CD14-positive monocyte (primary cell): Measurements from ENCODE around the gene RIMS1. TPM values are rescaled to one million over a fixed set of nuclear protein-coding genes. Genes with fewer than 3 reads are reported as not detected.

Experiments used
- DNase-seq, 3 donors: peaks; one replicate each; pipeline ENCODE4 v3.0.0-alpha.2; 2011 to 2022
- H2AFZ ChIP-seq: 2 replicates; pipeline ENCODE4 v1.6.0; 2012; ENCODE audit warnings: mild to moderate bottlenecking, low read depth, low read length, inconsistent platforms; ENCODE audit not compliant: insufficient read depth, poor library complexity, severe bottlenecking
- H3K27ac ChIP-seq, 2 donors: 1 replicate in 1 of 2; 2 replicates in 1 of 2; pipeline ENCODE4 v1.5.1; 2012 to 2013; ENCODE audit warnings: low read length in 2 of 2, control low read depth in 1 of 2, inconsistent platforms in 1 of 2, low read depth in 1 of 2, mild to moderate bottlenecking in 1 of 2
- H3K27me3 ChIP-seq, 2 donors: one replicate each; pipeline versions ENCODE4 v1.6.0 to v1.6.1; 2011 to 2013; ENCODE audit warnings: low read length in 2 of 2; ENCODE audit not compliant: control insufficient read depth in 2 of 2, insufficient read depth in 2 of 2
- H3K36me3 ChIP-seq, 2 donors: replicated peaks in 1 of 2; 1 replicate in 1 of 2; 2 replicates in 1 of 2; pipeline versions ENCODE4 v1.5.1 to v1.6.1; 2012 to 2013; ENCODE audit warnings: low read length in 2 of 2, control low read depth in 1 of 2, inconsistent platforms in 1 of 2, mild to moderate bottlenecking in 1 of 2; ENCODE audit not compliant: insufficient read depth in 2 of 2, control insufficient read depth in 1 of 2
- H3K4me1 ChIP-seq, 2 donors: 1 replicate in 1 of 2; 2 replicates in 1 of 2; pipeline versions ENCODE4 v1.5.1 to v1.6.1; 2012 to 2013; ENCODE audit warnings: low read length in 2 of 2, control low read depth in 1 of 2, inconsistent platforms in 1 of 2, mild to moderate bottlenecking in 1 of 2, moderate library complexity in 1 of 2; ENCODE audit not compliant: insufficient read depth in 2 of 2, control insufficient read depth in 1 of 2
- H3K4me2 ChIP-seq: replicated peaks from 2 replicates; pipeline ENCODE3; 2012; ENCODE audit warnings: low read length, moderate library complexity, mild to moderate bottlenecking; ENCODE audit not compliant: poor library complexity, severe bottlenecking; ENCODE audit errors: extremely low read depth
- H3K4me3 ChIP-seq, 3 experiments: fragments of 200-600 bp in 1 of 3; sonication (generic) in 1 of 3; replicated peaks in 1 of 3; 1 replicate in 2 of 3; 2 replicates in 1 of 3; pipeline ENCODE4 v1.5.1; 2011 to 2013; ENCODE audit warnings: low read length in 3 of 3, mild to moderate bottlenecking in 3 of 3, control low read depth in 2 of 3, low read depth in 2 of 3, inconsistent platforms in 1 of 3, moderate library complexity in 1 of 3
- H3K79me2 ChIP-seq: 2 replicates; pipeline ENCODE4 v1.6.0; 2012; ENCODE audit warnings: mild to moderate bottlenecking, control low read depth, inconsistent platforms, low read length, moderate library complexity; ENCODE audit not compliant: insufficient read depth
- H3K9ac ChIP-seq: 2 replicates; pipeline ENCODE4 v1.6.0; 2017; ENCODE audit warnings: low read length, mild to moderate bottlenecking; ENCODE audit not compliant: insufficient read depth, poor library complexity, severe bottlenecking
- H3K9me3 ChIP-seq, 2 donors: replicated peaks in 1 of 2; 1 replicate in 1 of 2; 2 replicates in 1 of 2; pipeline versions ENCODE4 v1.5.1 to v1.6.1; 2012 to 2013; ENCODE audit warnings: low read length in 2 of 2, control low read depth in 1 of 2; ENCODE audit not compliant: control insufficient read depth in 1 of 2, insufficient read depth in 1 of 2
- H4K20me1 ChIP-seq: 2 replicates; pipeline ENCODE4 v1.6.0; 2012; ENCODE audit warnings: mild to moderate bottlenecking, low read length, control low read depth, moderate library complexity; ENCODE audit not compliant: insufficient read depth
- H3K27ac Mint-ChIP-seq, 7 donors: one replicate each; pipeline ENCODE4 v1.8.0; 2020; ENCODE audit warnings: mild to moderate bottlenecking in 7 of 7, mixed read lengths in 7 of 7, moderate library complexity in 6 of 7, inconsistent platforms in 2 of 7
- H3K27me3 Mint-ChIP-seq, 3 donors: one replicate each; pipeline ENCODE4 v1.8.0; 2021 to 2022; ENCODE audit warnings: low read depth in 3 of 3, mild to moderate bottlenecking in 3 of 3, mixed read lengths in 3 of 3, moderate library complexity in 3 of 3, inconsistent platforms in 1 of 3
- H3K36me3 Mint-ChIP-seq, 2 donors: one replicate each; pipeline ENCODE4 v1.8.0; 2020; ENCODE audit warnings: mixed read lengths in 2 of 2, inconsistent platforms in 1 of 2, mild to moderate bottlenecking in 1 of 2
- H3K4me1 Mint-ChIP-seq: one replicate; pipeline ENCODE4 v1.8.0; 2020; ENCODE audit warnings: mild to moderate bottlenecking, mixed read lengths
- H3K4me3 Mint-ChIP-seq, 2 donors: one replicate each; pipeline ENCODE4 v1.8.0; 2020; ENCODE audit warnings: mild to moderate bottlenecking in 2 of 2, mixed read lengths in 2 of 2, moderate library complexity in 1 of 2
- H3K9me3 Mint-ChIP-seq, 7 donors: one replicate each; pipeline ENCODE4 v1.8.0; 2020 to 2022; ENCODE audit warnings: mixed read lengths in 7 of 7, mild to moderate bottlenecking in 6 of 7, moderate library complexity in 6 of 7, inconsistent platforms in 2 of 7
- CTCF ChIP-seq: fragments of 200-600 bp; IDR thresholded peaks from one replicate; pipeline ENCODE4 v1.8.0; 2022; ENCODE audit warnings: antibody characterized with exemption, mild to moderate bottlenecking
- WGBS: methylation state at CpG from one replicate; pipeline ENCODE4 v1.1.5; 2013; ENCODE audit warnings: missing lambda C conversion rate; ENCODE audit not compliant: insufficient coverage; 5-methylcytosine and 5-hydroxymethylcytosine counted together
- intact Hi-C, 2 donors: fragments of 100-400 bp; cut with micrococcal nuclease; formaldehyde crosslinking; loops; one replicate each; pipeline versions ENCODE4 v1.15.0 to v1.15.1; 2023
- polyA plus RNA-seq, 3 donors: library from polyadenylated mRNA; depleted of rRNA in 1 of 3; unstranded in 2 of 3; stranded (reverse) in 1 of 3; fragments of 300-500 nt in 2 of 3; fragments of >200 nt in 1 of 3; fragmentation: Illumina TruSeq in 2 of 3; gene quantifications; 1 replicate in 2 of 3; 2 replicates in 1 of 3; pipeline ENCODE4 v1.2.3, GENCODE V29; 2012 to 2021

RIMS1 gene
- polyA plus RNA-seq, 3 donors: not detected

DNA sequence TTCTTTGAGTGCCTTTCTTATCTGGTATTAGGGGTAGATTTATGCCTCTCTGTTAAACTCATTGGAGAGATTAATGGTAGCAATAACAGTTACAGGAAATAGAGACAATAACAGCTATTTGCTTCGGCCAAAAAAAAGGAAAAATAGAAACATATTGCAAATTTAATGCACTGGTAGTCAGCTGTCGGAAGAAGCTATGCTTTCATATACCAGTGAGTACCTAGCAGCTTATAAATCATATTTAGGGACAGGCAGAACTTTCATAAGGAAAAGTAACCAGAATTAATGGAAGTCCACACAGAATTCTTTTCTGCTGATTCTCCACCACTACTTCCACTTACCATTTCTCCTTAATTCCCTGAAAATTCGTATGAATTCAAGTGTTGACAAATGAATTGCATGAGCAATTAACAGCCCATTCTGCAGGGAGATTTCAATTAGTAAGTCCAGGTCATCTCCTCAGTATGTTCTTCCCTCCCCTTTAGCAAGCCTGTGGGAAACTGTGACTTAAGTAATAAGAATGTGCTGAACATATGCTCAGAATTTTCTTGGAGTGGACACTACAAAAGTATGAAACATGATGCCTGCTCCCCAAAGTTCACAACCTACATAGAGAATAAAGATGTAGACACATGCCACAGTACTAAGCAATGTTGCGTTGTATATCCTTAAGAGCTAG lies 538.8 kb downstream of the RIMS1 start:
- Histone ChIP-seq H3K4me1 (no peaks in the 10 kb centered on the region), H2AFZ (no peak overlapping the region)
- intact Hi-C loops: no loop called here

GRCh38 chr6:72440611-72441010 lies 554.3 kb downstream of the RIMS1 start:
- intact Hi-C loops: no loop called here
- Mint-ChIP-seq H3K27me3 (peaks cover 4 to 7% (median 6%) of the 10 kb centered on the region in 3 donors), H3K9me3 (peaks cover 0 to 2% (median 0%) of the 10 kb centered on the region in 7 donors), H3K4me1 (no peaks in the 10 kb centered on the region), H3K36me3 (no peaks in the 10 kb centered on the region), H3K27ac (no peak overlapping the region), H3K4me3 (no peak overlapping the region)
- Histone ChIP-seq H2AFZ (no peak overlapping the region), H3K9me3 (no peaks in the 10 kb centered on the region), H3K4me2 (no peak overlapping the region), H4K20me1 (no peaks in the 10 kb centered on the region), H3K27me3 (peaks cover 0 to 3% of the 10 kb centered on the region in 2 donors), H3K4me1 (no peaks in the 10 kb centered on the region), H3K27ac (no peak overlapping the region), H3K9ac (no peak overlapping the region), H3K36me3 (no peaks in the 10 kb centered on the region), H3K79me2 (no peaks in the 10 kb centered on the region), H3K4me3 (no peak overlapping the region)
- WGBS: no CpG with 5 or more reads among the region's 1 CpG
- DNase-seq: no peak
- no peak for TF ChIP-seq CTCF

More for the DNA sequence above, 538.8 kb downstream of the RIMS1 start:
- Histone ChIP-seq H3K9me3 (no peaks in the 10 kb centered on the region), H3K79me2 (no peaks in the 10 kb centered on the region), H3K9ac (no peak overlapping the region), H3K4me2 (no peak overlapping the region), H3K27ac (no peak overlapping the region), H3K36me3 (no peaks in the 10 kb centered on the region), H3K27me3 (no peaks in the 10 kb centered on the region), H4K20me1 (no peaks in the 10 kb centered on the region), H3K4me3 (no peak overlapping the region)
- Mint-ChIP-seq H3K4me3 (no peak overlapping the region), H3K27ac (no peak overlapping the region), H3K27me3 (peaks cover 2% of the 10 kb centered on the region in 3 donors), H3K9me3 (peaks cover 0 to 7% (median 0%) of the 10 kb centered on the region in 7 donors), H3K36me3 (no peaks in the 10 kb centered on the region), H3K4me1 (peaks cover 11% of the 10 kb centered on the region)
- no peak for DNase-seq
- WGBS: 50% methylated on average over 1 of the region's 4 CpGs
- TF ChIP-seq CTCF: no peak
